Germinal center (tissue), 1 donor: ENCODE measurements around the gene OGFR.

ENCODE experiments used
- DNase-seq: peaks from one replicate; pipeline ENCODE4 v3.0.0; 2012; ENCODE audit warnings: mixed read lengths, low spot score

OGFR gene

GRCh38 chr20:62801284-62802010 is 3.2 kb upstream of the OGFR start:
- DNase-seq = no peak

DNA sequence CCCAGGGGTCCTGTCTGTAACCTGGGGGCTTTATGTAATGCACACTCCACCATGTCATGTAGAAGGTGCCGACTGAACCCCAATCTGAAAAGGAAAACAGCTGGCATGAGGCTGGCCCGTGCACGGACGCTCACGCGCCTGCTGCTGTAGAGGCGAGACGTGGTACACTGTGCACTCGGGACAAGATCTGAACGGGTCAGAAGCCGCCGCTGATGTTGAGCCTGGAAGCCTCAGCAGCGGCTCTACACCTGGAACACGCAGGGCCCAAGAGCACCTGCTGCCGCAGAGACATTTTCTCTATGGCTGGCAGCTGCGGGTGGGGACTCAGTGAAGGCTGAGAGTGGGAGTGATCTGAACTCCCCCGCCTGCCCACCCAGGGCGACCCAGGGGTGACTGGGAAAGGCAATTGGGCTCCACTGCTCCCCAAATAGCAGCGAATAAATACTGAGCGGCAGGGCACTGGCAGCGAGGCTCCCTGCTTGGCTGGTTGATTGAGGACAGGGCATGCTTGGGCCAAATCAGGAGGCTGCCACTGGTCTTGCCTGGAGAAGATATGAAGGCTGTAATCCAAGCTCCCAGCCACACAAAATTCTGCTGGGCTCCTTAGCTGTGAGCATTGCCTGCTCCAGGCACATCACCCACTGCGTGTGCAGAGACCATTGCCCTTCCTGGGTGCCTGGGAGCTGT is 2.5 kb upstream of the OGFR start:
- no peak for DNase-seq

GRCh38 chr20:62804021-62804626 is 511 bp upstream of the OGFR start:
- DNase-seq = no peak

DNA sequence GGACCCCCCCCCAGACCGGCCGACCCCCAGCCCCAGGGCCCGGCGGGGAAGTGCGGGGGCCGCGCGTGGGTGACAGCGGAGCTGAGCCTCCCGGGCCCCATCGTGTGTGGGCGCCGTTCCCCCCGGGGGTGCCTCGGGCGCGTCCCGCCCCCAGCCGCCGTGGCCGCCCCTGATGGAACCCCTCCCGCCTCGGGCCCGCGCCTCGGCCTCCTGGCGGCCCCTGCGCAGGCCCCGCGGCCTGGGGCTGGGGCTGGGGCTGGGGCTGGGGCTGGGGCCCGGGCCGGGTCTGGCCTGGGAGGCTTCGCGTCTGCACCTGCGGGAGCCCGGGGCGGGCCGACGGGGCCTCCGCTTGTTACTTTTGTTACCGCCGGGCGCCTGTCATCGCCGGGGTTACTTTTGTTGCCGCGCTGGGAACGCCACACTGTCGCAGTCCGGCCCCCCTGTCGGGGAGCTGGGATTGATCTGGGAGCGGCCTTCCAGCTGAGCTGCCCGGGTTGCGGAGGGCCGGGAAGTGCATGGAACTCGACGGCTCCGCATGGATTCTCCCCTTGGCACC is 598 bp downstream of the OGFR start:
- DNase-seq = peak; percentile 54

DNA sequence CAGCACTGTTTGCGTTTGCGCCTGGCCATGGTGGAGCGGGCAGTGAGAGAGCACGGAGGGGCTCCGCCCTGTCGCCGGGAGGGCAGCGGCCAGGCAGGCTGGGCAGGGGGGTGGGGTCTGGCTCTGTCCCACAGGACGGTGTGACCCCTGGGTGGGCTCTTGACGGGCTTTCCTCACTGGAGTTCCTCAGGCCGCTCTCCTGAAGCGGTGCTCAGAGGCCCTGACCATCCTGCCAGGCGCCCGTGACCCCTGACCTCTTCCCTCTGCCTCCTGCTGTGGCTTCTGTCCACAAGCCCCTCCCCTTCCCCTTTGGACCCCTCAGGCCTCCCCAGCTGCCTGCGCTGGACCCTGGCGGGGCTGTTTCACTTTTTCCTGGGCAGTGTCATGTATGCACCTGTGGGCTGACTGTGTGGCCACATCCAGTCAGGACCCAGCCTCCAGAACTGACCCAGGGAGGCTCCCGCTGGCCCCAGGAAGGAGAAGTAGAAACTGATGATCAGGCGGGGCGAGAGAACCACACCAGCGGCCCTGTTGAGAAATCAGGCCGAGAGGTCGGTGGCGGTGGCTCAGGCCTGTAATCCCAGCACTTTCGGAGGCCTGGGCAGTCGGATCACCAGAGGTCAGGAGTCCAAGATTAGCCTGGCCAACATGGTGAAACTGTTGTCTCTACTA is 1.2 kb downstream of the OGFR start:
- no peak for DNase-seq

DNA sequence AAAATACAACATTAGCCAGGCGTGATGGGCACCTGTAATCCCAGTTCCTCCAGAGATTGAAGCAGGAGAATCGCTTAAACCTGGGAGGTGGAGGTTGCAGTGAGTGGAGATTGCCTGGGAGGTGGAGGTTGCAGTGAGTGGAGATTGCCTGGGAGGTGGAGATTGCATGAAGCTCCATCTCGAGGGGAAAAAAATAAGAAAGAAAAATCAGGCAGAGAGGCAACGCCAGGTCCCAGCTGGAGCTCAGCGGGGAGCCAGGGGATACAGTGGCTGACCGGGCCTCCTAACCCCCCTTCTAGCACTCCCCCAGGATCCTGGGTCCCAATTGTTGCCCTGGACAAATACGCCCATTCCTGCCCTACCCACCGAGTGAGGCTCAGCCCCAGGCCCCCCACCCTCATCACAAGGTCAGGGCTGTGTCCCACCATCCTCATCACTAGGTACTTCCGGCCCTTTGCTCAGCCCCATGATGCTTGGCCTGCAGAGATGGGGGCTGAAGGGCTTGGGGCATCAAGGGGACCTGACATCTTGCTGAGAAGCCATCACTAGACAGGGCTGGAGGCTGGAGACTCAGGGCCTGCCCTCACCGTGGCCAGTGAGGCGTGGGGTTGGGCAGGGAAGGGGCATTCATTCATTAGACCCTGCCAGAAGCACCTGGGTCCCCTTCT is 1.9 kb downstream of the OGFR start:
- DNase-seq = no peak

DNA sequence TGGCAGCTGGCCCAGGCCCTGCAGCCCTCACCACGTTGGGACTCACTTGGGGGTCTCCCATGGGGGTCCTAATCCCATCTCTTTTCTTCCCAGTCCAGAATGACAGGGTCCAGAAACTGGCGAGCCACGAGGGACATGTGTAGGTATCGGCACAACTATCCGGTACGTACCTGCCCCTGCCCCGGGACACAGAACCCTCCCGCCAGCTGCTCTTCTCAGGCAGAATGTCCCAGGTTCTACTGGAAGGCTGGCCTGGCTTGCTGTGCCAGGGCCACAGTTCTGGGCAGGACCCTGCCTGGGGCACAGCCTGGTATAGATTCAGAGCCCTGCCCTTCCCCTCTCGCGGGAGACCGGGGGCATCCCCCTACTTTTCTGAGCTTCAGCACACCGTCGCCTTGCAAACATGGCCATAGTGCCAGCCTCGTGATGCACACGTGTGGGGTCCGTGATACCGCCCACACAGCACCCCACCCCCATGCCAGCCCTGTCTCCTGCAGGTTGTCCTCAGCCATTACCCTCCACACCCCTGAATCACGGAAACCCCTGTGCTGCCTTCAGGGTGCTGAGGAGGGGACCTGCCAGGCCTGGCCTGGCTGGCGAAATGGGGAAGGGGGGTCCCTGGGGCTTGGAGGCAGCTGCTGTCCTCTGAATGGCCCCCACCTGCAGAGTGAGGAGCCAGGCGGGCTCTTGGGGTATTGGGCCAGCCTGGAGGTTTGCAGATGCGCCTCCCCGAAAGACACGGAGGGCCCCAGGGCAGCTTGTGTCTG is 3.0 kb downstream of the OGFR start:
- no peak for DNase-seq

DNA sequence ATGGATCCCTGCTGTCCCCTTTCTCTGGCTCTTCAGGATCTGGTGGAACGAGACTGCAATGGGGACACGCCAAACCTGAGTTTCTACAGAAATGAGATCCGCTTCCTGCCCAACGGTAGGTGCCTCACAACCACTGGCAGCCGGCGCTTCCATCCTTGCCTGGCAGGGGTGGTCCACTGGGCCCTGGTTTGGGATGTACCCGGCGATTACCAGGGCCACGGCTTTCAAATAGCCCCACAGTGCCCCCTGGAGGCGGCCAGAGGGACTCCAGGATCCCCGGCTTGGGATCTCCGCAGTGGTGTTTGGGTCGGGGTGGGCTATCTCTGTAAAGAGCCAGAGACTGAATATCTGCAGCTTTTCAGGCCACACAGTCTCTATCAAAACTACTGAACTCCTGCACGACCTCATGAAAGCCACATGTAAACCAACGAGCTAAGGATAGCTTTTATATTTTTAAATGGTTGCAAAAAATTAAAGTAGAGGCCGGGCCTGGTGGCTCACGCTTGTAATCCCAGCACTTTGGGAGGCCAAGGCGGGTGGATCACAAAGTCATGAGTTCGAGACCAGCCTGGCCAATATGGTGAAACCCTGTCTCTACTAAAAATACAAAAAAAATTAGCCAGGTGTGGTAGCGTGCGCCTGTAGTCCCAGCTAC is 3.7 kb downstream of the OGFR start:
- DNase-seq = peak; percentile 79

- DNase-seq = no peak
These were observed 5.1 kb downstream of the OGFR start for GRCh38 chr20:62809530-62810428.

DNA sequence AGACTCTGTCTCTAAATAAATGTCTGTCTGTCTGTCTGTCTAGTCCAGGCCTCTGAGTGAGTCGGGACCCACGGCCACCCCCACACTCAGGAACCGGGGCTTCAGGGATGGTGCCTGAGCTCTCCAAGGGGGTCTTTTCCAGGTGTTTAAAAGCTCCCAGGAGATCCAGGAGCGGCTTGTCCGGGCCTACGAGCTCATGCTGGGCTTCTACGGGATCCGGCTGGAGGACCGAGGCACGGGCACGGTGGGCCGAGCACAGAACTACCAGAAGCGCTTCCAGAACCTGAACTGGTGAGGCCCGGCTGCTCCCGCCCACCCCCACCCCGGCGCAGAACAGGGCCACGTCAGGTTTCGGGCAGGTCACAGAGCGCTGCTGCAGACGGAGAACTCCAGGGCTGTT is 6.7 kb downstream of the OGFR start:
- no peak for DNase-seq

- no peak for DNase-seq
These were observed 7.1 kb downstream of the OGFR start for GRCh38 chr20:62811720-62812119.

DNA sequence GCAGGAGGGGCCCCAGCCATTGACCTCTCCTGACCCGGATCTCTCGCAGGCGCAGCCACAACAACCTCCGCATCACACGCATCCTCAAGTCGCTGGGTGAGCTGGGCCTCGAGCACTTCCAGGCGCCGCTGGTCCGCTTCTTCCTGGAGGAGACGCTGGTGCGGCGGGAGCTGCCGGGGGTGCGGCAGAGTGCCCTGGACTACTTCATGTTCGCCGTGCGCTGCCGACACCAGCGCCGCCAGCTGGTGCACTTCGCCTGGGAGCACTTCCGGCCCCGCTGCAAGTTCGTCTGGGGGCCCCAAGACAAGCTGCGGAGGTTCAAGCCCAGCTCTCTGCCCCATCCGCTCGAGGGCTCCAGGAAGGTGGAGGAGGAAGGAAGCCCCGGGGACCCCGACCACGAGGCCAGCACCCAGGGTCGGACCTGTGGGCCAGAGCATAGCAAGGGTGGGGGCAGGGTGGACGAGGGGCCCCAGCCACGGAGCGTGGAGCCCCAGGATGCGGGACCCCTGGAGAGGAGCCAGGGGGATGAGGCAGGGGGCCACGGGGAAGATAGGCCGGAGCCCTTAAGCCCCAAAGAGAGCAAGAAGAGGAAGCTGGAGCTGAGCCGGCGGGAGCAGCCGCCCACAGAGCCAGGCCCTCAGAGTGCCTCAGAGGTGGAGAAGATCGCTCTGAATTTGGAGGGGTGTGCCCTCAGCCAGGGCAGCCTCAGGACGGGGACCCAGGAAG is 7.7 kb downstream of the OGFR start:
- DNase-seq = no peak

DNA sequence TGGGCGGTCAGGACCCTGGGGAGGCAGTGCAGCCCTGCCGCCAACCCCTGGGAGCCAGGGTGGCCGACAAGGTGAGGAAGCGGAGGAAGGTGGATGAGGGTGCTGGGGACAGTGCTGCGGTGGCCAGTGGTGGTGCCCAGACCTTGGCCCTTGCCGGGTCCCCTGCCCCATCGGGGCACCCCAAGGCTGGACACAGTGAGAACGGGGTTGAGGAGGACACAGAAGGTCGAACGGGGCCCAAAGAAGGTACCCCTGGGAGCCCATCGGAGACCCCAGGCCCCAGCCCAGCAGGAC is 8.2 kb downstream of the OGFR start:
- no peak for DNase-seq

GRCh38 chr20:62813588-62813987 is 9.0 kb downstream of the OGFR start:
- no peak for DNase-seq

- DNase-seq = no peak
These were observed 9.5 kb downstream of the OGFR start for GRCh38 chr20:62814060-62814708.

GRCh38 chr20:62814709-62815065 is 10.1 kb downstream of the OGFR start:
- DNase-seq = no peak

- no peak for DNase-seq
These were observed 10.7 kb downstream of the OGFR start for GRCh38 chr20:62815066-62815991.
